Measurements from ENCODE around the gene CHFR. TPM values are rescaled to one million over a fixed set of nuclear protein-coding genes. Genes with fewer than 3 reads are reported as not detected.
"Not testable (repeated sequence)": the region's sequence is repeated elsewhere in the genome, so short reads cannot be mapped to it uniquely, and the experiment has no call there.

CHFR gene
- total RNA-seq, 1 donor from 2014 or later, result 37.1 TPM

GRCh38 chr12:132866251-132866828, 21.1 kb downstream of the CHFR start:
- Histone ChIP-seq H3K27ac (no peak overlapping the region), H3K27me3 (no peaks in the 10 kb centered on the region), H3K36me3 (peaks cover 0 to 63% of the 10 kb centered on the region in 2 donors), H3K4me3 (no peak overlapping the region), H3K9me3 (no peaks in the 10 kb centered on the region), H3K4me1 (no peaks in the 10 kb centered on the region)
- DNase-seq (ENCODE audit: extremely low spot score in 2 of 2), result no peak
- TF ChIP-seq POLR2A (IDR thresholded peaks at IDR 0.05) (no peak), CTCF (IDR thresholded peaks at IDR 0.05) (no peak), POLR2AphosphoS5 (IDR thresholded peaks at IDR 0.05; ENCODE audit: insufficient read depth in 1 of 2, low read depth in 1 of 2) (no peak)
- intact Hi-C loops (cut with DNase I), result no loop called here

- peaks cover 0 to 64% of the 10 kb centered on the region in 2 donors for H3K36me3 ChIP-seq
Measured at GRCh38 chr12:132861558-132861957, 25.8 kb downstream of the CHFR start.

GRCh38 chr12:132858718-132859266, 28.6 kb downstream of the CHFR start:
- no peaks in the 10 kb centered on the region for H3K9me3 ChIP-seq
- H3K4me1 ChIP-seq, result no peaks in the 10 kb centered on the region
- DNase-seq (ENCODE audit: extremely low spot score in 2 of 2), result no peak
- H3K27ac ChIP-seq, result no peak overlapping the region
- intact Hi-C loops (cut with DNase I), result no loop called here
- TF ChIP-seq POLR2AphosphoS5 (IDR thresholded peaks at IDR 0.05; ENCODE audit: insufficient read depth in 1 of 2, low read depth in 1 of 2) (peak in 1 of 2 donors; percentile 55), CTCF (IDR thresholded peaks at IDR 0.05) (no peak)
- H3K27me3 ChIP-seq, result no peaks in the 10 kb centered on the region
- H3K4me3 ChIP-seq, result no peak overlapping the region
- H3K36me3 ChIP-seq, result peaks cover 0 to 82% of the 10 kb centered on the region in 2 donors

More at GRCh38 chr12:132861558-132861957, 25.8 kb downstream of the CHFR start:
- H3K4me3 ChIP-seq, result no peak overlapping the region
- H3K9me3 ChIP-seq, result no peaks in the 10 kb centered on the region
- TF ChIP-seq POLR2A (IDR thresholded peaks at IDR 0.05), result no peak
- no peak for TF ChIP-seq POLR2AphosphoS5 (IDR thresholded peaks at IDR 0.05; ENCODE audit: insufficient read depth in 1 of 2, low read depth in 1 of 2)
- no peak for TF ChIP-seq CTCF (IDR thresholded peaks at IDR 0.05)
- no peaks in the 10 kb centered on the region for H3K27me3 ChIP-seq
- intact Hi-C loops (cut with DNase I), result no loop called here
- H3K27ac ChIP-seq, result no peak overlapping the region
- no peak for DNase-seq (ENCODE audit: extremely low spot score in 2 of 2)
- H3K4me1 ChIP-seq, result no peaks in the 10 kb centered on the region

- H3K27me3 ChIP-seq; H3K27ac ChIP-seq; intact Hi-C loops (cut with DNase I); DNase-seq (ENCODE audit: extremely low spot score in 2 of 2); H3K4me1 ChIP-seq; H3K9me3 ChIP-seq; H3K4me3 ChIP-seq: not testable (repeated sequence)
- H3K36me3 ChIP-seq, result peaks cover 0 to 91% of the 10 kb centered on the region in 2 donors
Measured at GRCh38 chr12:132857019-132857418, 30.4 kb downstream of the CHFR start.

GRCh38 chr12:132856581-132856980, 30.8 kb downstream of the CHFR start:
- Histone ChIP-seq H3K4me3 (no peak overlapping the region), H3K4me1 (no peaks in the 10 kb centered on the region), H3K9me3 (no peaks in the 10 kb centered on the region), H3K36me3 (peaks cover 0 to 93% of the 10 kb centered on the region in 2 donors), H3K27me3 (no peaks in the 10 kb centered on the region), H3K27ac (no peak overlapping the region)
- intact Hi-C loops (cut with DNase I), result no loop called here
- DNase-seq (ENCODE audit: extremely low spot score in 2 of 2), result no peak
- no peak for TF ChIP-seq POLR2AphosphoS5 (IDR thresholded peaks at IDR 0.05; ENCODE audit: insufficient read depth in 1 of 2, low read depth in 1 of 2)
- no peak for TF ChIP-seq POLR2A (IDR thresholded peaks at IDR 0.05)
- no peak for TF ChIP-seq CTCF (IDR thresholded peaks at IDR 0.05)

GRCh38 chr12:132855211-132855610, 32.2 kb downstream of the CHFR start:
- H3K27ac ChIP-seq; H3K27me3 ChIP-seq; H3K9me3 ChIP-seq; intact Hi-C loops (cut with DNase I); DNase-seq (ENCODE audit: extremely low spot score in 2 of 2); H3K4me3 ChIP-seq; H3K4me1 ChIP-seq: not testable (repeated sequence)
- peaks cover 0 to 92% of the 10 kb centered on the region in 2 donors for H3K36me3 ChIP-seq

Measured in vagina (tissue), 2 donors.